Measurements from ENCODE around the gene DPF3. TPM values are rescaled to one million over a fixed set of nuclear protein-coding genes. Genes with fewer than 3 reads are reported as not detected.

Gene DPF3
- total and polyA plus RNA-seq, 4 donors = 0.17 to 3.9 (median 0.52) TPM

GRCh38 chr14:72902801-72903530 lies 9.1 kb upstream of the DPF3 start:
- WGBS, 2 donors = 93 to 97% methylated on average over 5 of the region's 5 CpGs
- Histone ChIP-seq H3K36me3 (ENCODE audit: control insufficient read depth in 4 of 4, insufficient read depth in 4 of 4, low read length in 4 of 4) (no peaks in the 10 kb centered on the region), H3K9me3 (ENCODE audit: control insufficient read depth in 4 of 4, insufficient read depth in 3 of 4, low read length in 3 of 4) (no peaks in the 10 kb centered on the region), H3K27me3 (ENCODE audit: control insufficient read depth in 3 of 3, insufficient read depth in 3 of 3, low read length in 2 of 3) (no peaks in the 10 kb centered on the region), H3K9ac (ENCODE audit: insufficient read depth in 1 of 2, low read length in 2 of 2) (no peak overlapping the region), H3K27ac (ENCODE audit: low read depth in 1 of 2, low read length in 1 of 2) (no peak overlapping the region), H3K4me1 (ENCODE audit: control insufficient read depth in 5 of 5, insufficient read depth in 5 of 5, low read length in 5 of 5) (peaks cover 0 to 6% (median 4%) of the 10 kb centered on the region in 5 donors), H3K4me3 (no peak overlapping the region)
- TF ChIP-seq, protein P1, sequence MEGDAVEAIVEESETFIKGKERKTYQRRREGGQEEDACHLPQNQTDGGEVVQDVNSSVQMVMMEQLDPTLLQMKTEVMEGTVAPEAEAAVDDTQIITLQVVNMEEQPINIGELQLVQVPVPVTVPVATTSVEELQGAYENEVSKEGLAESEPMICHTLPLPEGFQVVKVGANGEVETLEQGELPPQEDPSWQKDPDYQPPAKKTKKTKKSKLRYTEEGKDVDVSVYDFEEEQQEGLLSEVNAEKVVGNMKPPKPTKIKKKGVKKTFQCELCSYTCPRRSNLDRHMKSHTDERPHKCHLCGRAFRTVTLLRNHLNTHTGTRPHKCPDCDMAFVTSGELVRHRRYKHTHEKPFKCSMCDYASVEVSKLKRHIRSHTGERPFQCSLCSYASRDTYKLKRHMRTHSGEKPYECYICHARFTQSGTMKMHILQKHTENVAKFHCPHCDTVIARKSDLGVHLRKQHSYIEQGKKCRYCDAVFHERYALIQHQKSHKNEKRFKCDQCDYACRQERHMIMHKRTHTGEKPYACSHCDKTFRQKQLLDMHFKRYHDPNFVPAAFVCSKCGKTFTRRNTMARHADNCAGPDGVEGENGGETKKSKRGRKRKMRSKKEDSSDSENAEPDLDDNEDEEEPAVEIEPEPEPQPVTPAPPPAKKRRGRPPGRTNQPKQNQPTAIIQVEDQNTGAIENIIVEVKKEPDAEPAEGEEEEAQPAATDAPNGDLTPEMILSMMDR (IDR thresholded peaks at IDR 0.05; ENCODE audit: control extremely low read depth, extremely low read depth) = no peak
- DNase-seq (peak in 2 of 3 donors; percentile 72 to 79), ATAC-seq (ENCODE audit: insufficient read depth, low FRiP score) (no peak)

GRCh38 chr14:72901361-72901760 lies 7.5 kb upstream of the DPF3 start:
- Histone ChIP-seq H3K27ac (ENCODE audit: low read depth in 1 of 2, low read length in 1 of 2) (peak overlapping the region in 1 of 2 donors; percentile 54), H3K9me3 (ENCODE audit: control insufficient read depth in 4 of 4, insufficient read depth in 3 of 4, low read length in 3 of 4) (no peaks in the 10 kb centered on the region), H3K4me3 (no peak overlapping the region), H3K36me3 (ENCODE audit: control insufficient read depth in 4 of 4, insufficient read depth in 4 of 4, low read length in 4 of 4) (no peaks in the 10 kb centered on the region), H3K4me1 (ENCODE audit: control insufficient read depth in 5 of 5, insufficient read depth in 5 of 5, low read length in 5 of 5) (peaks cover 0 to 4% (median under 1%) of the 10 kb centered on the region in 5 donors), H3K9ac (ENCODE audit: insufficient read depth in 1 of 2, low read length in 2 of 2) (no peak overlapping the region), H3K27me3 (ENCODE audit: control insufficient read depth in 3 of 3, insufficient read depth in 3 of 3, low read length in 2 of 3) (no peaks in the 10 kb centered on the region)
- 92 to 95% methylated on average over 3 of the region's 3 CpGs for whole genome bisulfite sequencing, 2 donors
- TF ChIP-seq, protein P1 (IDR thresholded peaks at IDR 0.05; ENCODE audit: control extremely low read depth, extremely low read depth) = no peak
- DNase-seq = no peak
- ATAC-seq (ENCODE audit: insufficient read depth, low FRiP score) = no peak

DNA sequence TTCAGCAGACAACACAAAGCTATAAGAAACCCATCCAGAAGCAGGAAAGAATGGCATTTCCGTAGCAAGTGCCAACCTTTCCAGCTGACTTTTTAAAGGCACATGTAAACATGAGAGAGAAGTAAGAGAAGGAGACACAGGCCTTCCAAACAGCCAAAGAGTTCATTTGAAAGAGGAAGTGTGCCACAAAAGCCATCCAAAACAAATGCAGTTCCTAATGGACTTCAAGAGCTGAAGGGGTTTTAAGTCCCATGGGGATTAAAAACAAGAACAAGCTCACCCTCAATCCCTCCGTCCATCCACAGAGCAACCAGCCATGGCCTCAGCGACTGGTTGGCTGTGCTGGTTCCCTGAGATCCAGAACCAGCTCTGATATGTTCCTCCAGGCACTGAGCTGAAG lies 4.5 kb upstream of the DPF3 start:
- 64 to 67% methylated on average over 3 of the region's 3 CpGs for WGBS, 2 donors
- no peak overlapping the region for H3K27ac ChIP-seq (ENCODE audit: low read depth in 1 of 2, low read length in 1 of 2)

More for the DNA sequence above, 4.5 kb upstream of the DPF3 start:
- Histone ChIP-seq H3K27me3 (ENCODE audit: control insufficient read depth in 3 of 3, insufficient read depth in 3 of 3, low read length in 2 of 3) (peaks cover 0 to 12% (median 0%) of the 10 kb centered on the region in 3 donors), H3K9ac (ENCODE audit: insufficient read depth in 1 of 2, low read length in 2 of 2) (no peak overlapping the region), H3K4me1 (ENCODE audit: control insufficient read depth in 5 of 5, insufficient read depth in 5 of 5, low read length in 5 of 5) (peaks cover 0 to 17% (median 8%) of the 10 kb centered on the region in 5 donors), H3K9me3 (ENCODE audit: control insufficient read depth in 4 of 4, insufficient read depth in 3 of 4, low read length in 3 of 4) (no peaks in the 10 kb centered on the region), H3K4me3 (no peak overlapping the region), H3K36me3 (ENCODE audit: control insufficient read depth in 4 of 4, insufficient read depth in 4 of 4, low read length in 4 of 4) (no peaks in the 10 kb centered on the region)
- TF ChIP-seq, protein P1 (IDR thresholded peaks at IDR 0.05; ENCODE audit: control extremely low read depth, extremely low read depth) = no peak
- DNase-seq = no peak
- ATAC-seq (ENCODE audit: insufficient read depth, low FRiP score) = no peak

All from lung (tissue), 12 donors.